ENCODE data around the gene R3HDM2. TPM values are rescaled to one million over a fixed set of nuclear protein-coding genes. Genes with fewer than 3 reads are reported as not detected.
A peak's percentile ranks its signal among the peaks of the same experiment; 100 is the strongest.

The R3HDM2 gene
- total RNA-seq, 4 donors from 2014 or later = 43.4 to 97.6 (median 65.1) TPM

DNA sequence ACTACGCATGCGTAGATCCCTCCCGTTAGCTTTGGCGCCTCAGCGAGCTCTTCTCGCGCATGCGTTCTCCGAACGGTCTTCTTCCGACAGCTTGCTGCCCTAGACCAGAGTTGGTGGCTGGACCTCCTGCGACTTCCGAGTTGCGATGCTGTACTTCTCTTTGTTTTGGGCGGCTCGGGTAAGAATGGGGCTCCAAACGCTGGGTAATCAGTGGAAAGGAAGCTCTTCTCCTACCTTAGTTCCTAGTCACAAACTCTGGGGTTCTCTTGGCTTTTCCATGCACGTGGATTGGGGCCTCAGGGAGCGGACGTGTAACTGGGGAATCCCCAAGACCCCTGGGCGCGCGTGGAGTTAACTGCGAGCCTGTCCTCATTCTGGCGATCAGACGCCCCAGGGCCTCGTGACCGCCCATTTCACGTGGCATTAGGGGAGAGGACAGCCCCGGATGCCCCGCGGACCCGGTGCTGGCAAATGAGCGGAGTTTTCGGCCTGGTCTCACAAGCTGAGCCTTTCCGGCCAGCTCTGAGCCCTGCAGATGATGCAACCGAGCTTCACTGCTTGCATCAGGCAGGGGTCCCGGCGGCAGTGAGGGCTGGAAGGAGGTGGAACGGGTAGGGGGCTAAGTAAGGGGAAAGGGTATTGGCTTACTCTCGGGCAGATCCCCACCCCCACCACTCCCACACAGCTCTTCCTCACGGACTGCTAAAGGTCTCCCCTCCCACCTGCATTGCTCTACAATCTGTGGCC is 201.0 kb downstream of the R3HDM2 start, which contains the start of gene SHMT2:
Gene SHMT2 (plus strand): TSS at position 78 of the 747 bp plus-strand sequence. CDS start 68 bp downstream, at position 146.
- Histone ChIP-seq H3K36me3 (peaks cover 36% of the 10 kb centered on the region), H3K27ac (peak within 1 kb of the TSS; percentile 82), H3K9me3 (no peaks in the 10 kb centered on the region), H3K4me3 (peak within 1 kb of the TSS; percentile 71), H3K4me1 (peaks cover 40% of the 10 kb centered on the region), H3K27me3 (peaks cover 24% of the 10 kb centered on the region)
- 0% methylated on average over 36 of the region's 42 CpGs for WGBS
- DNase-seq (ENCODE audit: low spot score in 2 of 2) = peak; percentile 94 to 95
- TF ChIP-seq, protein P1, sequence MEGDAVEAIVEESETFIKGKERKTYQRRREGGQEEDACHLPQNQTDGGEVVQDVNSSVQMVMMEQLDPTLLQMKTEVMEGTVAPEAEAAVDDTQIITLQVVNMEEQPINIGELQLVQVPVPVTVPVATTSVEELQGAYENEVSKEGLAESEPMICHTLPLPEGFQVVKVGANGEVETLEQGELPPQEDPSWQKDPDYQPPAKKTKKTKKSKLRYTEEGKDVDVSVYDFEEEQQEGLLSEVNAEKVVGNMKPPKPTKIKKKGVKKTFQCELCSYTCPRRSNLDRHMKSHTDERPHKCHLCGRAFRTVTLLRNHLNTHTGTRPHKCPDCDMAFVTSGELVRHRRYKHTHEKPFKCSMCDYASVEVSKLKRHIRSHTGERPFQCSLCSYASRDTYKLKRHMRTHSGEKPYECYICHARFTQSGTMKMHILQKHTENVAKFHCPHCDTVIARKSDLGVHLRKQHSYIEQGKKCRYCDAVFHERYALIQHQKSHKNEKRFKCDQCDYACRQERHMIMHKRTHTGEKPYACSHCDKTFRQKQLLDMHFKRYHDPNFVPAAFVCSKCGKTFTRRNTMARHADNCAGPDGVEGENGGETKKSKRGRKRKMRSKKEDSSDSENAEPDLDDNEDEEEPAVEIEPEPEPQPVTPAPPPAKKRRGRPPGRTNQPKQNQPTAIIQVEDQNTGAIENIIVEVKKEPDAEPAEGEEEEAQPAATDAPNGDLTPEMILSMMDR (IDR thresholded peaks at IDR 0.05) = no peak
- no peak for TF ChIP-seq POLR2AphosphoS5 (IDR thresholded peaks at IDR 0.05)
- TF ChIP-seq EP300 (IDR thresholded peaks at IDR 0.05) = no peak
- TF ChIP-seq POLR2A (IDR thresholded peaks at IDR 0.05) = no peak

DNA sequence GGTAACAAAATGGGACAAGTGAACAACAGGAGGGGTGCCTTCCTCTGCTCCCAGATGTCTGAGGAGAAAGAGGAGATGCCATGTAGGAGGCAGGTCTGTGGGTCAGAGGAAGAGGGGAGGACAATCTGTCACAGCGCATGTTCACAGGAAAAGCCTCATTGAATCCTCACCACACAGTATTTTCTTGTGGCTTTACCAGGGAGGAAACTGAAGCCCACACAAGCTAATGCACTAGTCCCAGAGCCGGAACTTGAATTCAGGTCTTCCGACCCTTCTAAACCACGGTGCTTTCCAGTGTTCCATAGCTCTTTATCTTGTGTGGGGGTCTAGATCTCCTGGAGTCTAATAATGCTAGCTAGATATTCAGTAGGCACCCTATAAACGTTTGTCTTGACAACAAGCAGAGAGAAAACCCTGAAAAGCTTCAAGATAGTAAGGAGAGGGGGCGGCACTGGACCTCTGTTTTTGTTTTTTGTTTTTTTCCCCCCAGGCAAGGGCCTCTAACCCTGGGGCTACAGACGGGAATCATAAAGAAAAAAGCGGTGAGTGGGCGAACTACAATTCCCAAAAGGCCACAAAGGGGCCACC is 201.7 kb downstream of the R3HDM2 start:
- Histone ChIP-seq H3K4me3 (peak overlapping the region; percentile 71), H3K27ac (peak overlapping the region; percentile 82), H3K27me3 (peaks cover 30% of the 10 kb centered on the region), H3K4me1 (peaks cover 36% of the 10 kb centered on the region), H3K36me3 (peaks cover 30% of the 10 kb centered on the region), H3K9me3 (no peaks in the 10 kb centered on the region)
- DNase-seq (ENCODE audit: low spot score in 2 of 2) = no peak
- WGBS = 11% methylated on average over 9 of the region's 9 CpGs
- TF ChIP-seq, protein P1 (IDR thresholded peaks at IDR 0.05) = no peak
- TF ChIP-seq POLR2AphosphoS5 (IDR thresholded peaks at IDR 0.05) (no peak), EP300 (IDR thresholded peaks at IDR 0.05) (no peak), POLR2A (IDR thresholded peaks at IDR 0.05) (no peak)

DNA sequence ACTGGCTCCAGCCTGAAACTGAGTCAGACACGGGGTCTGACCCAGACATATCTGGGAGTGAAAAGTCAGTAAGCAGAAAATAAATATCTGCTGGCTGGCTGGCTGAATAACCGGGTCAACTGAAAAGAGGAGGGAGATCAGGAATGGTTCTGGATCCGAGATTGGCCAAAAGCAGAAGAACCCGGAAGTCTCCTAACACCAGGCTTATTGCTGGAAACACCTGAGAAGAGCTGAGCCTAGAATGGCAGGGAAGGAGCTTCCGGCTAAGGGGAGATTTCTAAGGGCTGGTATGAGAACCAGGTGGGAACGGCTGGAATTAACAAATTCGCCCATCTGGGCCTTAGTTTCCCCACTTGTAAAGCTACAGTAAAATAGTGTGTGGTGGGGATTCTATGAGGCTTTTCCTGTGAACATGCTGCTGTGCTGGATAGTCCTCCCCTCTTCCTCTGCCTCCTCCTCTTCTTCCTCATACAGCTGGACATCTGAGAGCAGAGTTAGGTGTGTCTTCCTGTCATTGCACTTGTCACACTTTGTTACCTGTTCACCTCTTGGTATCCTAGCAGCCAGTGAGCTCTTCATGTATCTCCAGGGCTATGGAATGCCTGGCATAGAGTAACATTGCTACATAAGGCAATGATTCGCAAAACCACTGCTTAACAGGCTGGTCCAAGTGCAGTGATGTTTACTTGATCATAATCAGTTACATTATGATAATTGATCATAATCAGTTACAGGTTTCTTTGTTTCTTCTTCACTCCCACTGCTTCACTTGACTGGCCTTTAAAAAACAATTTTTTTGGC is 203.3 kb downstream of the R3HDM2 start:
- H3K4me3 ChIP-seq = no peak overlapping the region
- TF ChIP-seq POLR2AphosphoS5 (IDR thresholded peaks at IDR 0.05) (no peak), EP300 (IDR thresholded peaks at IDR 0.05) (no peak), POLR2A (IDR thresholded peaks at IDR 0.05) (no peak)
- TF ChIP-seq, protein P1 (IDR thresholded peaks at IDR 0.05) = no peak
- WGBS = 80% methylated on average over 7 of the region's 8 CpGs
- DNase-seq (ENCODE audit: low spot score in 2 of 2) = no peak
- H3K9me3 ChIP-seq = no peaks in the 10 kb centered on the region
- H3K36me3 ChIP-seq = peaks cover 13% of the 10 kb centered on the region
- H3K27ac ChIP-seq = no peak overlapping the region
- H3K4me1 ChIP-seq = peaks cover 36% of the 10 kb centered on the region
- H3K27me3 ChIP-seq = peaks cover 44% of the 10 kb centered on the region

DNA sequence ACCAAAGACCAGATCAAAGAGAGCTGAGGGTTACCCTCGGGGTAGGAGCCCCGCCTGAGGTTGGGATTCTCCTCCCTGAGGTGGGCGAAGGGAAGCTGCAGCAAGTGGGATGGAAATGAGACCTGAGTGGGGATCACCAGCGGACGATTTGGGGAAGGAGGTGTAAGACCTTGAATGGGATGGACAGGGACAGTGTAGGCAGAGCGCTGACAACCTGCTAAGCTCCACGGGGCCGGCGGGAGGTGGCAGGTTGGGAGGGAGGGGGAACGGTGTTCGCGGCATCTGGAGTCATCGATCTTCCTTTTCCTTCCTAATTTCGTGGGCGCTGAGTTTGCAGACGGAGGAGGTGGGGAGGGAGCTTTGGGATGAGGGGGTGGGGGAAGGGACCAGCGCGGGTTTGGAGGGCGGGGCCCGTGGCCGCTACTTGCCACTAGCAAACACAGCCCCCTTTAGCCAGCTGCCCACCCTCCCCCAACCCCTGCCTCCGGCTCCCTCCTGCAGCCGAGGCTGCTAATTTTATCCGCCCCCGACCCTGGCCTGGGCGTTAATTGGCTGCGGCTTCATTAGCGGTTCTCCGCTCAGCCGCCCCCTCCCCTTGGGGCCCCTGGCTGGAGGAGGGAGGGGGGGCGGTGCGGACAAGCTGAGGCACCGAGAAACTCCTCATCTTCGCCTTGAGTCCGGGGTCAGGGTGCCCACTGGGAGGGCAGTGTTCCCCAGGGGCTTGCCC is 204.1 kb downstream of the R3HDM2 start:
- Histone ChIP-seq H3K9me3 (no peaks in the 10 kb centered on the region), H3K4me1 (peaks cover 36% of the 10 kb centered on the region), H3K4me3 (no peak overlapping the region), H3K27me3 (peaks cover 51% of the 10 kb centered on the region), H3K36me3 (peaks cover 7% of the 10 kb centered on the region), H3K27ac (no peak overlapping the region)
- TF ChIP-seq EP300 (IDR thresholded peaks at IDR 0.05) = no peak
- TF ChIP-seq POLR2A (IDR thresholded peaks at IDR 0.05) = no peak
- no peak for TF ChIP-seq POLR2AphosphoS5 (IDR thresholded peaks at IDR 0.05)
- TF ChIP-seq, protein P1 (IDR thresholded peaks at IDR 0.05) = no peak
- DNase-seq (ENCODE audit: low spot score in 2 of 2) = no peak
- 21% methylated on average over 25 of the region's 35 CpGs for WGBS

Data from suprapubic skin (tissue), 4 donors.